Measurements from ENCODE around the gene SLC25A21. TPM values are rescaled to one million over a fixed set of nuclear protein-coding genes. Genes with fewer than 3 reads are reported as not detected.

The SLC25A21 gene
- total RNA-seq, 1 donor from 2014 or later, result 0.91 TPM

- Mint-ChIP-seq H3K4me3 (ENCODE audit: unreplicated experiment) (no peak overlapping the region), H3K27me3 (ENCODE audit: unreplicated experiment) (peaks cover 5% of the 10 kb centered on the region), H3K9me3 (ENCODE audit: unreplicated experiment) (no peaks in the 10 kb centered on the region), H3K4me1 (ENCODE audit: low read depth, unreplicated experiment) (no peaks in the 10 kb centered on the region), H3K27ac (ENCODE audit: unreplicated experiment) (no peak overlapping the region), H3K36me3 (ENCODE audit: unreplicated experiment) (no peaks in the 10 kb centered on the region)
- DNase-seq, result no peak
- TF ChIP-seq CTCF (IDR thresholded peaks at IDR 0.05; ENCODE audit: partially characterized antibody, unreplicated experiment), result no peak
Observed at GRCh38 chr14:37054144-37054543, 118.3 kb downstream of the SLC25A21 start.

GRCh38 chr14:37051680-37052079 lies 120.7 kb downstream of the SLC25A21 start:
- no peaks in the 10 kb centered on the region for H3K4me1 Mint-ChIP-seq (ENCODE audit: low read depth, unreplicated experiment)
- no peaks in the 10 kb centered on the region for H3K9me3 Mint-ChIP-seq (ENCODE audit: unreplicated experiment)
- H3K36me3 Mint-ChIP-seq (ENCODE audit: unreplicated experiment), result no peaks in the 10 kb centered on the region
- H3K27me3 Mint-ChIP-seq (ENCODE audit: unreplicated experiment), result peaks cover 5% of the 10 kb centered on the region
- no peak overlapping the region for H3K27ac Mint-ChIP-seq (ENCODE audit: unreplicated experiment)
- no peak overlapping the region for H3K4me3 Mint-ChIP-seq (ENCODE audit: unreplicated experiment)
- no peak for DNase-seq
- TF ChIP-seq CTCF (IDR thresholded peaks at IDR 0.05; ENCODE audit: partially characterized antibody, unreplicated experiment), result no peak

- Mint-ChIP-seq H3K27ac (ENCODE audit: unreplicated experiment) (no peak overlapping the region), H3K4me3 (ENCODE audit: unreplicated experiment) (no peak overlapping the region), H3K4me1 (ENCODE audit: low read depth, unreplicated experiment) (no peaks in the 10 kb centered on the region), H3K9me3 (ENCODE audit: unreplicated experiment) (no peaks in the 10 kb centered on the region), H3K36me3 (ENCODE audit: unreplicated experiment) (no peaks in the 10 kb centered on the region), H3K27me3 (ENCODE audit: unreplicated experiment) (peaks cover 5% of the 10 kb centered on the region)
- no peak for DNase-seq
- TF ChIP-seq CTCF (IDR thresholded peaks at IDR 0.05; ENCODE audit: partially characterized antibody, unreplicated experiment), result no peak
Observed at GRCh38 chr14:37051153-37051552, 121.3 kb downstream of the SLC25A21 start.

- no peak overlapping the region for H3K27ac Mint-ChIP-seq (ENCODE audit: unreplicated experiment)
Observed at GRCh38 chr14:37048666-37049071, 123.7 kb downstream of the SLC25A21 start.

GRCh38 chr14:37047996-37048395 lies 124.4 kb downstream of the SLC25A21 start:
- no peaks in the 10 kb centered on the region for H3K27me3 Mint-ChIP-seq (ENCODE audit: unreplicated experiment)
- no peak overlapping the region for H3K4me3 Mint-ChIP-seq (ENCODE audit: unreplicated experiment)
- no peak for DNase-seq
- no peak for TF ChIP-seq CTCF (IDR thresholded peaks at IDR 0.05; ENCODE audit: partially characterized antibody, unreplicated experiment)
- no peaks in the 10 kb centered on the region for H3K9me3 Mint-ChIP-seq (ENCODE audit: unreplicated experiment)
- no peaks in the 10 kb centered on the region for H3K4me1 Mint-ChIP-seq (ENCODE audit: low read depth, unreplicated experiment)
- no peak overlapping the region for H3K27ac Mint-ChIP-seq (ENCODE audit: unreplicated experiment)
- H3K36me3 Mint-ChIP-seq (ENCODE audit: unreplicated experiment), result no peaks in the 10 kb centered on the region

More at GRCh38 chr14:37048666-37049071, 123.7 kb downstream of the SLC25A21 start:
- no peaks in the 10 kb centered on the region for H3K27me3 Mint-ChIP-seq (ENCODE audit: unreplicated experiment)
- no peaks in the 10 kb centered on the region for H3K36me3 Mint-ChIP-seq (ENCODE audit: unreplicated experiment)
- no peak for TF ChIP-seq CTCF (IDR thresholded peaks at IDR 0.05; ENCODE audit: partially characterized antibody, unreplicated experiment)
- no peaks in the 10 kb centered on the region for H3K4me1 Mint-ChIP-seq (ENCODE audit: low read depth, unreplicated experiment)
- H3K9me3 Mint-ChIP-seq (ENCODE audit: unreplicated experiment), result no peaks in the 10 kb centered on the region
- DNase-seq, result no peak
- H3K4me3 Mint-ChIP-seq (ENCODE audit: unreplicated experiment), result no peak overlapping the region
